Measurements from ENCODE around the gene SLC31A1.
A peak's percentile ranks its signal among the peaks of the same experiment; 100 is the strongest.

The SLC31A1 gene

GRCh38 chr9:113221003-113221799 lies at the start of gene SLC31A1, which contains the start of gene FKBP15:
SLC31A1 (plus strand) TSS chr9:113221544; CDS start chr9:113256149, 34,605 bp downstream.
FKBP15 (minus strand) TSS chr9:113221277; CDS start chr9:113221243, 34 bp downstream.
- peak; percentile 96 for DNase-seq

DNA sequence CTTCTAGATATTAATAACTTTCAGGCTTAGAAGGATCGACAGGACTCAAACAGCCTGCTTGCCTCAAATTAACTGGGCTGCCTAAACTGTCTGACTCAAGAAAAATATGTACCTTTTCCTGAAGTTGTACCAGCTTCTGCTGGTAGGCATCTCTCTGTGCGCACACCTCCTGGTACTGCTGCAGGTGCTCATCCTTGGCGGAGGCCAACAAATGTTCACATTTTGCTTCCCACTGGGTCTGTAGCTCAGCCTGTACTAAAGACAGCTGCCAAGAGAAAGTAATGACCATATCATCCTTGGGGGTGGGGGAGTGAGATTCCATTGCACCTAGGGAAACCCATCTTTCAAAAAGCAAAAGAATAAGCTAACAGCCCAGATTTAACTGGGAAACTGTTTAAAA lies 48.0 kb upstream of the SLC31A1 start:
- no peak for DNase-seq

- DNase-seq: no peak
These were observed 44.5 kb upstream of the SLC31A1 start for GRCh38 chr9:113176803-113177202.

- no peak for DNase-seq
These were observed 44.1 kb upstream of the SLC31A1 start for GRCh38 chr9:113177251-113177650.

DNA sequence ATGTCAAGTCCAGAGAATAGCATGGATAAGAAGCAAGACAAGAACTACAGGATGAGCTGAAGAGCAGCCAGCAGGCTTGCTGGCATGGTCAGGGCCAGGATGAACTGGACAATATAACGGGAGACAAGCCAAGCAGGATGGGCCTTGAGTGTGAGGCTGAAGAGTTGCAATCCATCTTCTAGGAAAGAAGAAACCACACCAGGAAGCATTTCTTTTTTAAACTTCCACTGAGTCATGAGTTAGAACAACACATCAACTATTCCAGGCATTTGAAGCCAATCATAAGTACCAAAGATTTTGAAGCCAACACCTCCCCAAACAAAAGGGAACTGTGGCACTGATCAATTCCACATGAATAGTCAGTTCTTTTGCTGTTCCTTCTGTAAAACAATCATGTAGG lies 43.3 kb upstream of the SLC31A1 start:
- no peak for DNase-seq

DNA sequence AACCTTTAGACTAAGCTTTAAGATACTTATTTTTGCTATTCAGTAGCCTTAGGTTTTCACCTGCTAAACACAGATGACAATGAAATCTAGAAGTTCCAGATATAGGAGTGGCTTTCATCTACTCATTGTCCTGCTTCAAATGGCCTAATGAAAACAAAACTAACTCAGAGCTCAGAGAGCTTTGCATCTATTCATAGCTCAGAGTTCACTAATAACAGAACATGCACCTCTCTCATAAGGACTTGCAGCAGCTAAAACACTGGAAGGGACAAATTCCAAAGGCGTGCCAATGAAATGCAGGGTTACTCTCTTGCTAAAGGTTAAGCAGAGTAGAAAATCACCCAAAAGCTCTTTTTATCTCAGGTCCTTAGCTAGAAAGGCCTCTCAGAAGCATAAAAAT lies 41.5 kb upstream of the SLC31A1 start:
- DNase-seq: no peak

GRCh38 chr9:113181165-113181564 lies 40.2 kb upstream of the SLC31A1 start:
- DNase-seq: no peak

GRCh38 chr9:113183956-113184488 lies 37.3 kb upstream of the SLC31A1 start:
- no peak for DNase-seq

DNA sequence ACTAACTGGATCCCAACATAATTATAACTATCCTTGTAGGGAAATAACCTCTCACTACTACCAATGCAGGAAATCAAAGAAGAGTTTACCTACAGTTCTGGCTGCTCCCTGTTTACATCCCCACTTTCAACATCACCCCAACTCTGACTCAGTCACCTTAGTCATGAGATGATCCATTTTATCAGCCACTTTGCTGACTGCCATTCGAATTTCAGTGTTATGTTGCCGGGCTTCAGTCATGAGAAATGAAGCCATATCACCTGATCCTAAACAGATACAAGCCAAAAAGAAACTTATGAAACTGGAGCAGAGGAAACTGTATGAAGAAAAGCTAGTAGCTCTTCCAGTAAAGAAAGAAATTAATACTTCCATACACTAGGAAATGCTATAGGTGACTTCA lies 36.8 kb upstream of the SLC31A1 start:
- no peak for DNase-seq

DNA sequence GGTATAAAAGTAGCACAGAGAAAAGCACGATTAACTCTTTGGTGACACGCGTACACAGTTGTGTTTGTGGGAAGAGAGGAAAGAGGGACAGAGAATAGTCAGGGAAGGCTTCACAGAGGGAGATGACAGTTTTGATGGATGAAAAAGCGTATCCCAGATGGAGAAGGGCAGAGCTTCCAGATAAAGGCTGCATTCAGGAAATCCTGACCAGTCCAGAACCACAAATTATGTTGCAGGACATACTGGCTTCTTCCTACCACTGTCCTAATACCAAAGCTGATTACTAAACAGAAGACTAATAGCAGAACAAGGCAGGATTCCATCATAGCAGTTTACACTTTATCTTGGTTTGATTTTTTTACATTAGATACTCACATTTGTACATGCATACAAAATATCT lies 36.1 kb upstream of the SLC31A1 start:
- DNase-seq: no peak

GRCh38 chr9:113186137-113186755 lies 35.1 kb upstream of the SLC31A1 start:
- no peak for DNase-seq

DNA sequence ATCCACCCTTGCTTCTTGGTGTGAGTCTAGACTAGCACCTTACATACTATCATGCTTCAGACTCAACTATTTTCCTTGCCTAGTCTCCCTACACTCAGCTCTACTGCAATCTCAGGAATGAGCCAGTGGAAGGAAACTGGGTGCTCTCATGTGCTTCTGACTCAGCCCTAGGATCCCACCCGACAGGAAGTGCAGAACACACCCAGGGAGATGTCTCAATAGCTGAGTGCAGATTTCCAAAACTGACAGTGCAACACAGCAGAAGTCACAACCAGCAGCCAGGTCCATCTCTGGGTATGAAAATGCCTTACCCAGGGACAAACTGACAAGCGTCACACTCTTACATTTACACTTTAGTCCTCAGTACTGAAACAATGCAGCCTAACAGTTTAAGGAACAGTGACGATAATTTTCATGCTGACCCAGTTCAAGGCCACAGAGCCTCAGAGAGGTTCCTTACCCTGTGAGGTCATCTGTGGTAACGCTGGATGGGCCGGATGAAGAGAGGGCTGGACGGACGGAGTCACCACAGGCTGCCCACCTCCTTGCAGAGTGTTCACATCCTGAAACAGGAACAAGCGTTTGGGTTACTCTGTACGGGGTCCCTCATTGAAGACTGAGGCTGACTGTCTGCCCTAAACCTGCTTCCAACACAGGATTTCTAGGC lies 33.3 kb upstream of the SLC31A1 start:
- DNase-seq: no peak

GRCh38 chr9:113192455-113192854 lies 28.9 kb upstream of the SLC31A1 start:
- DNase-seq: no peak

DNA sequence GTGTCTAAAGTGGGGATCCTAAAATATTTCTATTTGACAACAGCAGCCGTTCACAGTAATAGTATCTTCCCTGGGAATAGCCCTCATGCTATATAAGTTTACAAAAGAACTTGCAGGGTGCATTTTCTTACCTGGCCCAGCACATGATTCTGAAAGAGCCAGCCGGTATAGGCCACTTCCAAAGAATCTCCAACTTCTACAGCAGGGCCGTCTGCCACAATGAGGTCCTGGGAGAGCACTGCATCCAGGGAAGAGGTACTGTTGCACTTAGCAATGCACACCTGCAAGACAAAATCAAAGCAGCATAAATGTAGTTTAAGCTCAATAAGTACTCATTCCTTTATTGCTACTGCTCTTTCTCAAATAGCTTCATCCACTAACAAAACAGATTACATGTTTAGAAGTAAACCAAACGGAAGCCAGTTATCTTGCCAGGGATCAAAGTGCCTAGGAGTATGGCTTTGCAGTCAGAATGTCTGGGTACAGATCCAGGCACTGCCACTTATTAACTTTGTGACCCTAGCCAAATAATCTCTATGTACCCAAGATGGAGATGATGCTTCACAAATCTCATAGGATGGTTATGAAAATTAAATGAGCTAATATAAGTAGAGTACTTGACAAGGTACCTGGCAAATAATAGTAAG lies 21.5 kb upstream of the SLC31A1 start:
- no peak for DNase-seq

DNA sequence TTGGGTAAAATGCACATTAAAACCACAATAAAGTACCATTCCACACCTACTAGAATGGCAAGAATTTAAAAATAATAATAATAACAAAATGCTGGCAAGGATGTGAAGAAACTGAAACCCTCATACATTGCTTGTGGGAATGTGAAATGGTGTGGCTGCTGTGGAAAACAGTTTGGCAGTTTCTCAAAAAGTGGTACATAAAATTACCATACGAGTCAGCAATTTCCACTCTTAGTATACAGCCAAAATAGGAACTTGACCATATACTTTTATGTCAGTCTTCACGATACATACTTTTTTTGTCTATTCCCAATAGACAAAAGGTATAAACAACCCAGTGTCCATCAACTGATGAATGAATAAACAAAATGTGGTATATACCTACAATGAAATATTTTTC lies 15.9 kb upstream of the SLC31A1 start:
- DNase-seq: no peak

GRCh38 chr9:113205861-113206260 lies 15.5 kb upstream of the SLC31A1 start:
- no peak for DNase-seq

- DNase-seq: no peak
These were observed 10.5 kb upstream of the SLC31A1 start for GRCh38 chr9:113210815-113211214.

DNA sequence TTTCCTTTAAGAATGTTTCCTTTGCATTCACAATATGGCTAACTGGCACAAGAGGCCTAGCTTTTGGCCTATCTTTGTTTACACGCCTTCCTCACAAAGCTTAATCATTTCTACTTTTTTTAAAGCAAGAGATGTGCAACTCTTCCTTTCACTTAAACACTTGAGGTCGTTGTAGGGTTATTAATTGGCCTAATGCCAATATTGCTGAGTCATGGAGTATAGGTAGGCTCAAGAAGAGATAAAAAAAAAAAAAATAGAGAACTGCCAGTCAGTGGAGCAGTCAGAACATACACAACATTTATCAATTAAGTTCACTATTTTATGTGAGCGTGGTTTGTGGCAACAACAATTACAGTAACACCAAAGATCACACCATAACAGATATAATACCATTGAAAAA lies 6.2 kb upstream of the SLC31A1 start:
- no peak for DNase-seq

DNA sequence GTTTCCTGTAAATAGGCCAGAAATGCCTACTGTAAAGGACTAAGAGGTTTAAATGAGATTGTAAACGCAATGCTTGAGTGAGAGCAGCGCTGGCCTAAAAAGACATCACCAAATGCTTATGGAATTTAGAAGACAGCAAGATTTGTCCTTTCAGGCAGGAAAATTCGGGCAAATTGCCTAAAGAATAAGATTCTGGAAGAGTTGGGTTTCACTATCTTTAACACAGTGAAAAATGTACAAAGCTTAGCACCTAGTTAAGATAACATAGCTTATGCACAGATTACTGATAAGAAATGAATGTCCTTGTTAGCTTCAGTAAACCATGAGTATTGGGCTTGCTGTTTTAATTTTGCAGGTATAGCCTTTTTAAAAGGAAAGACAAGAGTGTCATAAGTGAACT lies 4.9 kb upstream of the SLC31A1 start:
- no peak for DNase-seq

- DNase-seq: no peak
These were observed 2.0 kb upstream of the SLC31A1 start for GRCh38 chr9:113219186-113219936.

DNA sequence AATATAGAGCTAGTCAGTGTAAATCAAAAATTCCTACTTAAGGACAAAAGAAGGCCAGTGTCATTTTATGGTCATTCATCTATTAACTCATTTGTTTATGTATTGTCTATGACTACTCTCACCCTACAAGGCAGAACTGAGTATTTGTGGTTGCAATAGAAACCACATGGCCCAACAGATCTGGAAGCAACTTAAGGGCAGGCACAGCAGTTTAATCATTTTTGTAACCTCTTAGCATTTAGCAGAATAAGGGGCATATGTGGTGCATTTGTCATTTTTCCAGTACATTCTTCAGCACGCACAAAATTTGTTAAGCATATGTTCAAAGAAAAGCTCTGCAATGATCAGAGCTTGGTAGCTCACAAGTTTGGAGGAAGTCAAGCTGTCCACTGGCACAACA lies 1.4 kb upstream of the SLC31A1 start:
- no peak for DNase-seq

GRCh38 chr9:113220467-113221002 lies 809 bp upstream of the SLC31A1 start:
- peak; percentile 1 for DNase-seq
